ENCODE measurements around the gene ADCY2. TPM values are rescaled to one million over a fixed set of nuclear protein-coding genes. Genes with fewer than 3 reads are reported as not detected.

ADCY2 gene
- total and polyA plus RNA-seq, 2 of the 13 experiments (the other 11 are each of a cell fraction or from before 2014, with no cell fraction given), result not detected

DNA sequence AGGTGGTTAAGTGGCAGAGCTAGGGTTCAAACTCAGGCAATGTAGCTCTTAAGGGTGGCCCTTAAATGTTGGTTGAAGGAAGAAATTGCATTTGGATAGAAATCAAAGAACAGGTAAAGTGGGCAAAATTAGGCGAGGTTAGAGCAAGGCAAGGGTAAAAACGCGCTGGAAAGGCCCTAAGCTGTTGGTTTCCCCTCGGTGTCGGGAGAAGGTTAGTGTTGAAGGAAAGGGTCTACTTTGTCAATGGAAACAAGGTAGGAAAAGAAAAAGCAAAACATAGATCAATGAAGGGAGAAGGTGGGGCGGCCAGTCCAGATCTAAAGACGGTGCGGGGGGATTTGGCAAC lies 472.5 kb downstream of the ADCY2 start:
- Histone ChIP-seq H3K36me3 (replicated peaks in 1 of 2; ENCODE audit: control insufficient read depth in 1 of 2, insufficient read depth in 2 of 2, low read length in 2 of 2) (peaks cover 0 to 37% of the 10 kb centered on the region in 2 experiments; a peak in 2 of 5 replicates), H3K27ac (ENCODE audit: extremely low read length, insufficient read depth, low read length) (peak overlapping the region; percentile 74), H3K9ac (ENCODE audit: insufficient read depth, low read depth, low read length) (peak overlapping the region; percentile 92), H4K20me1 (ENCODE audit: insufficient read depth, low read length) (peaks cover 15% of the 10 kb centered on the region; the same call in 1 of the 2 replicates), H3K4me2 (ENCODE audit: low read depth, low read length) (peak overlapping the region; percentile 82), H3K9me3 (ENCODE audit: low read length) (no peaks in the 10 kb centered on the region), H2AFZ (ENCODE audit: low read length) (no peak overlapping the region), H3K4me1 (ENCODE audit: insufficient read depth, low read length) (peaks cover 59% of the 10 kb centered on the region), H3K27me3 (ENCODE audit: control insufficient read depth in 1 of 2, insufficient read depth in 2 of 2, low read length in 2 of 2) (no peaks in the 10 kb centered on the region; a peak in 1 of 5 replicates), H3K79me2 (ENCODE audit: insufficient read depth, low read length) (peaks cover 57% of the 10 kb centered on the region), H3K4me3 (replicated peaks in 1 of 3; ENCODE audit: insufficient read depth in 1 of 3, low read depth in 2 of 3, low read length in 3 of 3) (peak overlapping the region; percentile 84 to 89 (median 87))
- no peak for FAIRE-seq
- ChIA-PET CTCF (ENCODE audit: low intra/inter-chr PET ratio, low total read pairs) (no interaction called here), POLR2A (interaction anchor here (0.9 to 2.1 kb wide), 5 partner anchors 8 to 589 kb away, joined by 3 to 18 read pairs (median 4); partner anchors contain the start of gene CFAP90)
- intact Hi-C loops (cut with micrococcal nuclease; ENCODE audit: unreplicated experiment) (no loop called here), in situ Hi-C loops (cut with HindIII; ENCODE audit: extremely low pct_ligation_motif_present, low pct_unique_long_range_greater_than_20kb) (no loop called here)
- ATAC-seq, result peak; percentile 25
- DNase-seq (ENCODE audit: low spot score), result no peak
- WGBS (ENCODE audit: low lambda C conversion rate), result 2% methylated on average over 8 of the region's 8 CpGs
- TF ChIP-seq ZNF33B (CRISPR knock-in tag; IDR thresholded peaks at IDR 0.05) (0 out of 2 replicates have a peak, but pooled peaks have one; percentile 1), CCDC6 (CRISPR knock-in tag; IDR thresholded peaks at IDR 0.05) (no peak)
- BruUV-seq (replicated peaks), result no TSS peak

DNA sequence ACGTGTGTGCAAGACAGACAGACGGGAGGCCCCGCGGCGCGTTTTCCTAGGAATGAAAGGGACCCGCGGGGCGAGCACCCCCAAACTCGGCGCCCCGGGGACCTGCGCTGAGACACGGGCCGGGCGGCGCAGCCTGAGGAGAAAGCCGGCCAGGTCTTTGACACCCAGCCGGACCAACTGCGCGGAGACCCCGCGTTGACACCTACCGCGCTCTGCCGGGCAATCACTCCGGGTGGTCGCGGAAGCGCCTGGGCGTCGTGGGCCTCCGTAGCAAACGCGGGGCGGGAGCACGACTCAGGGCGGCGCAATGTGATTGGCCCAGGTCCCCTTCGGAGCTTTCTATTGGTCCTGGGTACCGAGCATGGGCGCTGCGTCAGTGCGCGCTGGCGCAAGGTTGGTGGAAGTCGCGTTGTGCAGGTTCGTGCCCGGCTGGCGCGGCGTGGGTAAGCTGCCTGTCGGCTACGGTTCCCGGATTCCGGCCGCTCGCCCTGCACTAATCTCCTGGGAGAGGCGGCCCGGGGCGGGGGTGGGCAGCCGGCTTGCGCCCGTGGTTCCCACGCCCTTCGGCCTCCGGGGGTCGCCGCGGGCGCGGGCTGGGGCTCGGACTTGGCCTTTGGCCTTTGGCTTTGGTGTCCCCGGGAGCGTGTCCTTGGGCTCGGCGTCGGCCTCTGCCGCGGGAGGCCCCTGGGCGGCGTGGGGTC lies 473.0 kb downstream of the ADCY2 start, which contains the start of the genes FASTKD3 and MTRR:
FASTKD3 (minus strand) TSS at position 259 of the 701 bp plus-strand sequence. CDS start 948 bp downstream, outside the sequence.
MTRR (plus strand) TSS at position 376 of the 701 bp plus-strand sequence. CDS start 1,647 bp downstream, outside the sequence.
- Histone ChIP-seq H2AFZ (ENCODE audit: low read length) (no peak within 1 kb of the TSS), H3K9ac (ENCODE audit: insufficient read depth, low read depth, low read length) (peak within 1 kb of the TSS; percentile 92), H3K79me2 (ENCODE audit: insufficient read depth, low read length) (peaks cover 62% of the 10 kb centered on the region), H4K20me1 (ENCODE audit: insufficient read depth, low read length) (peaks cover 15% of the 10 kb centered on the region; the same call in 1 of the 2 replicates), H3K4me1 (ENCODE audit: insufficient read depth, low read length) (peaks cover 59% of the 10 kb centered on the region), H3K27me3 (ENCODE audit: control insufficient read depth in 1 of 2, insufficient read depth in 2 of 2, low read length in 2 of 2) (no peaks in the 10 kb centered on the region; a peak in 1 of 5 replicates), H3K4me3 (replicated peaks in 1 of 3; ENCODE audit: insufficient read depth in 1 of 3, low read depth in 2 of 3, low read length in 3 of 3) (peak within 1 kb of the TSS; percentile 84 to 89 (median 87)), H3K9me3 (ENCODE audit: low read length) (no peaks in the 10 kb centered on the region), H3K27ac (ENCODE audit: extremely low read length, insufficient read depth, low read length) (peak within 1 kb of the TSS; percentile 74), H3K36me3 (replicated peaks in 1 of 2; ENCODE audit: control insufficient read depth in 1 of 2, insufficient read depth in 2 of 2, low read length in 2 of 2) (peaks cover 0 to 36% of the 10 kb centered on the region in 2 experiments; a peak in 2 of 5 replicates), H3K4me2 (ENCODE audit: low read depth, low read length) (peak within 1 kb of the TSS; percentile 82)
- FAIRE-seq, result peak; percentile 79
- CTCF ChIA-PET (ENCODE audit: low intra/inter-chr PET ratio, low total read pairs), result no interaction called here
- in situ Hi-C loops (cut with HindIII; ENCODE audit: extremely low pct_ligation_motif_present, low pct_unique_long_range_greater_than_20kb), result no loop called here
- peak; percentile 100 for ATAC-seq
- under 1% methylated on average over 17 of the region's 83 CpGs for WGBS (ENCODE audit: low lambda C conversion rate)
- peak; percentile 84 for DNase-seq (ENCODE audit: low spot score)
- intact Hi-C loops (cut with micrococcal nuclease; ENCODE audit: unreplicated experiment), result loop anchor here (1.0 kb wide), 1 partner anchor 10 kb away; no protein-coding TSS in a partner anchor
- BruUV-seq (replicated peaks), result no TSS peak
- POLR2A ChIA-PET, result interaction anchor here (0.9 to 2.1 kb wide), 5 partner anchors 9 to 588 kb away, joined by 3 to 18 read pairs (median 4); partner anchors contain the start of gene CFAP90
- TF ChIP-seq NONO (IDR thresholded peaks at IDR 0.05) (no peak), NONO (CRISPR knock-in tag; conservative IDR thresholded peaks at IDR 0.05) (peak; percentile 66), SP5 (CRISPR knock-in tag; IDR thresholded peaks at IDR 0.05; ENCODE audit: borderline replicate concordance, low read depth) (no peak), GATA4 (IDR thresholded peaks at IDR 0.05; ENCODE audit: borderline replicate concordance, low read depth) (peak; percentile 36; the same call in 1 of the 2 replicates), PHF5A (CRISPR knock-in tag; IDR thresholded peaks at IDR 0.05; ENCODE audit: low read depth, unreplicated experiment) (no peak), ZKSCAN8 (CRISPR knock-in tag; IDR thresholded peaks at IDR 0.05; ENCODE audit: borderline replicate concordance) (no peak), MTF1 (CRISPR knock-in tag; IDR thresholded peaks at IDR 0.05) (no peak)
- TF ChIP-seq, protein P1, sequence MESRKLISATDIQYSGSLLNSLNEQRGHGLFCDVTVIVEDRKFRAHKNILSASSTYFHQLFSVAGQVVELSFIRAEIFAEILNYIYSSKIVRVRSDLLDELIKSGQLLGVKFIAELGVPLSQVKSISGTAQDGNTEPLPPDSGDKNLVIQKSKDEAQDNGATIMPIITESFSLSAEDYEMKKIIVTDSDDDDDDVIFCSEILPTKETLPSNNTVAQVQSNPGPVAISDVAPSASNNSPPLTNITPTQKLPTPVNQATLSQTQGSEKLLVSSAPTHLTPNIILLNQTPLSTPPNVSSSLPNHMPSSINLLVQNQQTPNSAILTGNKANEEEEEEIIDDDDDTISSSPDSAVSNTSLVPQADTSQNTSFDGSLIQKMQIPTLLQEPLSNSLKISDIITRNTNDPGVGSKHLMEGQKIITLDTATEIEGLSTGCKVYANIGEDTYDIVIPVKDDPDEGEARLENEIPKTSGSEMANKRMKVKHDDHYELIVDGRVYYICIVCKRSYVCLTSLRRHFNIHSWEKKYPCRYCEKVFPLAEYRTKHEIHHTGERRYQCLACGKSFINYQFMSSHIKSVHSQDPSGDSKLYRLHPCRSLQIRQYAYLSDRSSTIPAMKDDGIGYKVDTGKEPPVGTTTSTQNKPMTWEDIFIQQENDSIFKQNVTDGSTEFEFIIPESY (CRISPR knock-in tag; IDR thresholded peaks at IDR 0.05), result no peak
- TF ChIP-seq, protein P2, sequence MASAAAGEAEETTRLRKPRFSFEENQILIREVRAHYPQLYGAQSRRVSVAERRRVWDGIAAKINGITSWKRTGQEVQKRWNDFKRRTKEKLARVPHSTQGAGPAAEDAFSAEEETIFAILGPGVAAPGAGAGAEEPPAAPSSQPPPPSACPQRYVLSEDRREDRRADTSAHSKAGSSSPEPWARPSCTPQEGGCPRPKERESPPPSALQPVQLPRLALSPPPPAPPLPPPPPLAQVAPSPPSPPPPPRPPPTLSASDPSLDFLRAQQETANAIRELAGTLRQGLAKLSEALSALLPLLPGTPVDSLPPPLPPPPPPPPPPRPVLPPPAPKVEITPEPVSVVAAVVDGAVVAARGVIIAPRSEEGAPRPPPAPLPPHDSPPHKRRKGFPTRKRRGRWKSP (CRISPR knock-in tag; IDR thresholded peaks at IDR 0.05), result peak; percentile 98
- TF ChIP-seq, protein P3, sequence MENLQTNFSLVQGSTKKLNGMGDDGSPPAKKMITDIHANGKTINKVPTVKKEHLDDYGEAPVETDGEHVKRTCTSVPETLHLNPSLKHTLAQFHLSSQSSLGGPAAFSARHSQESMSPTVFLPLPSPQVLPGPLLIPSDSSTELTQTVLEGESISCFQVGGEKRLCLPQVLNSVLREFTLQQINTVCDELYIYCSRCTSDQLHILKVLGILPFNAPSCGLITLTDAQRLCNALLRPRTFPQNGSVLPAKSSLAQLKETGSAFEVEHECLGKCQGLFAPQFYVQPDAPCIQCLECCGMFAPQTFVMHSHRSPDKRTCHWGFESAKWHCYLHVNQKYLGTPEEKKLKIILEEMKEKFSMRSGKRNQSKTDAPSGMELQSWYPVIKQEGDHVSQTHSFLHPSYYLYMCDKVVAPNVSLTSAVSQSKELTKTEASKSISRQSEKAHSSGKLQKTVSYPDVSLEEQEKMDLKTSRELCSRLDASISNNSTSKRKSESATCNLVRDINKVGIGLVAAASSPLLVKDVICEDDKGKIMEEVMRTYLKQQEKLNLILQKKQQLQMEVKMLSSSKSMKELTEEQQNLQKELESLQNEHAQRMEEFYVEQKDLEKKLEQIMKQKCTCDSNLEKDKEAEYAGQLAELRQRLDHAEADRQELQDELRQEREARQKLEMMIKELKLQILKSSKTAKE (CRISPR knock-in tag; IDR thresholded peaks at IDR 0.05; ENCODE audit: borderline replicate concordance), result 0 out of 2 replicates have a peak, but pooled peaks have one; percentile 9
